GM19023 (cell line): Measurements from ENCODE around the gene PPIF.

Experiments
- ATAC-seq: cut with Tn5 transposase; IDR thresholded peaks from one replicate; pipeline ENCODE4 v1.9.1; 2021; ENCODE audit warnings: mild to moderate bottlenecking, moderate library complexity; ENCODE audit not compliant: unreplicated experiment

Gene PPIF

GRCh38 chr10:79313320-79313719 is 33.9 kb upstream of the PPIF start:
- ATAC-seq: no peak

DNA sequence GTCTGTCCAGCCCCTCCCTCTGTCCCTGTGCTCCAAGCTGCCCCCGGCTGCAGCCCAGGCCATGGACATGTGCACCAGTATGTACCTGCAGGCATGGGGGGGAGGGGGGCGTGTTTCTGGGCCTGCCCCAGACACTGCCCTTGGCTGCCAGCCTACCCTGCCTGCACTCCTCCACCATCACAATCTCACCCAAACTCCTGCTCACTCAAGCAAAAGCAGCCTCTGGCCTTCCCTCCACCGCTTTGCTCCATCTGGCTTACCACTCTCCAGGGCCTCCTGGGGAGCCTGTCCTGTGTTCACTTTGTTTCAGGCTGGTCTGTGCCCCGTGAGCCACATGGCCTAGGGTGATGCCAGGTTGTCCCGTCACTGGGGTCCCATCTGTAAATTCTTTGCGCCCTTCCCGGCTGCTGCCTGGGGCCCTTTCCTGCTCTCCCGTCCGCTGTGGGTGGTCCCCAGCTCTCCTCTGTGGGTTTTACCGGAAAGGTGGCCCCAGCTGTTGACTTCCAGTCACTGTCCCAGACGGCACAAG is 33.3 kb upstream of the PPIF start:
- ATAC-seq: no peak

DNA sequence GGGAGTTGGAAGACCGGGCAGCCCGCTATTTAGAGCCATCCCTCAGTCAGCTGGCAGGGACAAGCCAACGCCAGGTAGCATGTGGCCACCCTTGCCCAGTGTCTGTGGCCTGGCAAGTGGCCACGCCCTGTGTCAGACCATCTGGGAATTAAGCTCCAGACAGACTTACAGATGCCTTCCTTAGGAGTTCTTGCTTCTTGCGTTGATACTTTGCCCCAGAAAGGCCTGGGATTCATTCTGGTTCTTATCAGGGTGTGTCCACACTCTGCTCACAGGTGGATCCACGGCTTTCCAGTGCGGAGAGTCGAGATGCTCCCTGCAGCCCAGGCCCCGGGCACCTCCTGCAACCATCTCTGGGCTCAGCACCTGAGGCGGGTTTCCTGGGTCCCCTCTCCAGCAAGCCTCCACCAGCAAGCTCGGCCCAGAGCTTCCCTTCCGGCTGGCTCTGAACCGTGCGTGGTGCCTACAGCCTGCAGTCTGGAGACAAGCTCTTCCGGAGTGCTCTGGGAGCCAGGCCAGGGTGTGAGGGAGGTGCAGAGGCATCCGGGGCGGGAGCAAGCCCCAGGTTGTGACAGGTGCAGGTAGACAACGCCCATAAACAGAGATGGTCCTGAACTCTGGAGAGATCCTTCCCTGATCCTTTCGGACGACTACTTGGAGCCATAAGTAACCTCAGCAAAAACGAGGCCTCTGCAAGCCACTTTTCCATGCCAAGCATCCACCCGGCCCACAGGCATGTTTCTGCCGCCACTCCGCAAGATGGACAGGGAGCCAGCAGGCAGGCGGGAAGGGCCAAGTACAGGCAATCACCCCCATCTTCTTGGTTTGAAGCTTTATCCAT is 32.3 kb upstream of the PPIF start:
- no peak for ATAC-seq

DNA sequence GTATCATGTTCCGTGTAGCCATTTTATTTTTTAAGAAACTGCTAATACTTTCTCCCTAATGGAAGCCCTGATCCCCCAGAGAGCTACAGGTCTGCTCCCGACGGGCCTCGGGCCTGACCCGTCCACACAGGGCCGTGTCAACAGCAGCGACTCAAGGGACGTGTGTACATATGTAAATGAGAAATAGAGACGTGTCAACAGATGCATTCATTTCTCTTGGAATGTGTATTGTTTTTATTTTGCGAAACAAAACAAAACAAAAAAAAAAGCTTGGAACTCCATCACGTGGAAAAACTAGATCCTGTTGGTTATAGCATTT is 31.7 kb upstream of the PPIF start:
- no peak for ATAC-seq

DNA sequence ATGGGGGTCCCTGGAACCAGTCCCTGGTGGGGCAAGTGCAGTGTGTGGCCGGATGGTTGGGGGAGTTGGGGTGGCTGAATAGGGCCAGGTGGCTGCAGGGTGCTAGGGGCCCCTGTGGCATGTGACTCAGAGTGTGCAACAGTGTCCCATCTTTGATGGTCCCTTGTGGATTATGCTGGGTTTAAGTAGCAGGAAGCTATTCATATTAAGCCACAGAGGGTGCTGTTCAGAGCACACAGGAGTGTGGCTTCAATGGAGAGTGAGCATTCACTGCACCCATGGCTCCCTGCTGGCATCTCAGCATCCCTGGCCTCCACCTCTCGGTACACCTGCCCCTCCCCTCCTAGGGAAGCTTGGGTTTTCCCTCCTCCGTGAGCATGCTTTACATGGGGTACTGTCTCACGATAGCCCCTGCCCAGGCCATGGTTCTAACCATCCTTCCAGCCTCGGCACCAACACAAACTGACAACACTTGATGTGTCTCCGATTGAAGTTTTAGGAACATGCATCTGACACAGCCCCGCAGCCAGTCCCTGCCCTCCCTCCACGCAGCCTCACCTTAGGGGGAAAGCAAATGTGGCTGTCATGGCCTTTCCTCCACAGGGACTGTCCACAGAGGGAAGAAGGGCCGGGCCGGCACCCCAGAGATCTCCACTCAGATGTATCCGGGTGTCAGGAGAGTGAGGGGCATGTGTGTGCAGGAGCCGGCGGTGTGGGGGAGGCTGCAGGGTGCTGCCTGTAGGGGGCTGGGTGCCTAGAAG is 30.4 kb upstream of the PPIF start:
- peak; percentile 52 for ATAC-seq

GRCh38 chr10:79318369-79318768 is 28.9 kb upstream of the PPIF start:
- ATAC-seq: no peak

GRCh38 chr10:79319115-79319771 is 28.0 kb upstream of the PPIF start:
- ATAC-seq: no peak

- no peak for ATAC-seq
Observed at GRCh38 chr10:79320316-79320715, 27.0 kb upstream of the PPIF start.

GRCh38 chr10:79320820-79321493 is 26.3 kb upstream of the PPIF start:
- no peak for ATAC-seq

- no peak for ATAC-seq
Observed at GRCh38 chr10:79321494-79321882, 25.8 kb upstream of the PPIF start.

DNA sequence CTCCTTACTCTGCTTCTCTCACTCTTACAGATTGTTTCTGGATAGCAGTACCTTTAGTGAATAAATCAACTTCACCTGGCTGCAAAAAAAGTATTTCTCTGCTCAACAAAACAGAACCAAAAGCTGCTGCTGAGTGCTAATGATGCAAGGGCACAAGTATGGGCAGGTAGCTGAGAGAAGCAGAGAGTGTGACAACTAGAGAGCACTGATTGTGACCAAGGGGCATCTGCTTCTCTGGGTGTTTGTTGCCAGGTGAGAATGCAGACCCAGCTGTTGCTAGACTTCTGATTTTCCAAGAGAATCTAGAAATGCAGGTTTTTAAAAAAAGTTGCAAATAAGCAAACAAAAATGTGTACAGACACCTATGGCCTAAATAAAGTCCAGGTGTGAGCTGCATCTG is 25.3 kb upstream of the PPIF start:
- ATAC-seq: no peak

DNA sequence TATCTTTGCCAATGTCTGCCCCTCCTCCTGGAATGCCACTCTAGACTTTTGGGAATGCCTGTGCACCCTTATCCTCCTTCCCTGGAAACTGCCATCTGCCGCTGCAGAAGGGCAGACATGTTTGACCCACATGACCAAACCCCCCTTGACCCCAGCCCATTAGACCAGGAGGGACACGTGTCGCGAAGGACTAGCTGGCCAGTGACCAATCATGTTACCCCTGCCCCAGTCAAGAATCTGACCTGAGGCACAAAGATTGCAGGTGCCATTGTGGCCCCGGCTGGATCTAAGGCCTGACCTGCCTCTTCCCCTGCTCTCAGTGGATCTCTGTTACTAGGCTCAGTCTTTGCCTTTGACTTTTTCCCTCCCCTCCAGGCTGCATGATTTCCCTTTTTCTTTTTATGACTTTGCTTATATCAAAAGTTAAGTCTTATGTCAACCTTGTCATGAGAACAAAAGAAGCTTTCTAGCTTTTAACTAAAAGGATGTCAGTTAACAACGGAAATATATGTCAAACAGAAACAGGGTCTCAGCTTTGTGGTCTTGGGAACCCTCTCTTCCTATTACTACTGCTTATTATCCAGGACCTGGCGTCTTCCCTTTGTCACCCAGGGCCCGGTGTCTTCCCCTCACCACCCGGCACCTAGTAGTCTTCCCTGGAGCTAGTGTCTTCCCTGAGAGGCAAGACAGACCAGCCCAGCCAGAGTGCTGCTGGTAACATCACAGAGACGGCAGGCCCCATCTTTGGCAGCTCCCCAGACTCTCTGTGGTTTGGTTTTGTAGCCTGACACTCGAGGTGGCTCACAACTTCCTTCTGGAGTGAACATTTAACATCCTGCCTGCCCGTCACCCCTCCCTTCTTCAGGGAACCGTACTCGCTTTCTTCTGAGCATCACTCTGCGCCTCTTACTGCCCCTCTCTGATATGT is 24.4 kb upstream of the PPIF start:
- ATAC-seq: peak; percentile 37

DNA sequence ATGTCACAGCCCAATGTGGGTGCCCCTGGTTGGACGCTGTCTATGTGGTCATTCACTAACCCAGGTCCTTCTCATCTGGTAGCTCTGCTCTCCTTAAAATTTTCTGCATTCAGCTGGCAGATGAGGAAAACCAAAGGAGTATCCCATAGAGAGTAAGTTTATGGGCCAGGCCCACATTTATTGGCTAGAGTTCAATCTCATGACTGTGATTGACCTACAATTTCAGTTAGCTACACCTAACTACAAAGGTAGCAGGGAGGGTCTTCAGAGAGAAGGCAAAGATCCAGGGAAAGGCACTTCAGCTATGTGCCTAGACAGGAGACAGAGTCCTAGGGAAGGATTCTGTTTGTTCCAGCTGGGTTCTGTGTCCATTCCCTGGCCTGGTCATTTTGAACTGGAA is 23.7 kb upstream of the PPIF start:
- ATAC-seq: no peak

DNA sequence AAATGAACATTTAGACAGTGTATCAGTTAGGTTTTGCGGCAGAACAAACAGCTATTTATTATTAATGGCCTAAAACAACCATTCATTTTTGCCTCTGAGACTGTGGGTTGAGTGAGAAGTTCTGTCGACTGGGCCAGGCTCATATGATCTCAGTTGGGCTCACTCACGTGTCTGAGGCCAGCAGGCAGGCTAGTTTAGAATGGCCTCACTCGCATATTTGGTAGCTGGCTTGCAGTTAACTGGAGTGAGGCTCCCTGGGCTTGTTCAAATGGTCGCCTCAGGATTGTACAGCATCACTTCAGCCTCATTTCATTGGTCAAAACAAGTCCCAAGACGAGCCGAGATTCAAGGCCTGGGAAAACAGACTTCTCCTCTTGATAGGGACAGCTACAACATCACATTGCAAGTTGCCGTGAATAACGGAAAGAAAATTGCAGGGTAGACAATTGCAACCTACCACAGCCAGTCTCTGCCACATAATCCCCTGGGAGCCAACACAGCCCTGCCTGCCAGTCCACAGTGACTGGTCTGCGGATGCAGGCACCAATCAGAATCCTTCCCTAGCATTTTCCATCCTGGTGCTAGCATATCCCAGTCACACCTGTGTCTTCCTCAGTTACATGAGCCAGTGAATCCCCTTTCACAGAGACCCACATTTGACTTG is 23.1 kb upstream of the PPIF start:
- ATAC-seq: no peak

DNA sequence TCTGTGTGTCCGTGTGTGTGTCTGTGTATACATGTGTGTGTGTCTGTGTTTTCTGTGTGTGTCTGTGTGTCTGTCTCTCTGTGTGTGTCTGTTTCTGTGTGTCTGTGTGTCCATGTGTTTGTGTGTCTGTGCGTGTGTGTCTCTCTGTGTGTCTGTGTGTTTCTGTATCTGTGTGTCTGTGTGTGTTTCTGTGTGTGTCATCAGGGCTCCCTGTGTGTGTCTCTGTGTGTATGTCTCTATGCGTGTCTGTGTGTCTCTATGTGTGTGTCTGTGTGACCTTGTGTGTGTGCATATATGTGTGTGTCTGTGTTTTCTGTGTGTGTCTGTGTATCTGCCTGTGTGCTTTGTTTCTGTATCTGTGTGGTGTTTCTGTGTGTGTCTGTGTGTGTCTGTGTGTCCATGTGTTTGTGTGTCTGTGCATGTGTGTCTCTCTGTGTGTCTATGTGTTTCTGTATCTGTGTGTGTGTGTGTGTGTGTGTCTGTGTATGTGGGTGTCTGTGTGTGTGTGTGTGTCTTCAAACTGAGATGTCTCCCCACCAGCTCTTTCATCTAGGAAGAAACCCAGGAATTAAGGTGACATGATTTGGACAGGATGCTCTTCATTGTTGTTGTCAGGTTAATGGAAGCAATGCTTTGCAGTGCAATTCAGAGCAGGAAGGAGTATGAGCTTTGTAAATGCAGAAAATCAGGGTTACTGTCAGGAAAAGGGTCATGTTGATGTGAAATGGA is 20.7 kb upstream of the PPIF start:
- ATAC-seq: no peak

DNA sequence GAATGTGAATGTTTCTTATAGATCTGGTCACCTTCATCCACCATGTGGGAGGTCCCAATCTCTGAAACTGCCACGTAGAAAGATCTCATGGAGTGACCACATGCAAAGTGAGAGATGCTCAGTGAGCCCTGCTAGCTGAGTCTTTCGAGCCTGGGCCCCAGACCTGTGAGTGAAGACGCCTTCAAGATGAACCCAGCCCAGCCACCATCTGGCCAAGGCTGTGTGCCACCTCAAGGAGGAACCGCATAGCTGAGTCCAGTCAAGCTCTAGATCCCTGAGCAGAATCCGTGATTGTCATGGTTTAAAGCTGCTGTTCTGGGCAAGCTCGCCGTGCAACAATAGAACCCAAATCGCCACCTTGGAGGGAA is 20.2 kb upstream of the PPIF start:
- peak; percentile 38 for ATAC-seq

DNA sequence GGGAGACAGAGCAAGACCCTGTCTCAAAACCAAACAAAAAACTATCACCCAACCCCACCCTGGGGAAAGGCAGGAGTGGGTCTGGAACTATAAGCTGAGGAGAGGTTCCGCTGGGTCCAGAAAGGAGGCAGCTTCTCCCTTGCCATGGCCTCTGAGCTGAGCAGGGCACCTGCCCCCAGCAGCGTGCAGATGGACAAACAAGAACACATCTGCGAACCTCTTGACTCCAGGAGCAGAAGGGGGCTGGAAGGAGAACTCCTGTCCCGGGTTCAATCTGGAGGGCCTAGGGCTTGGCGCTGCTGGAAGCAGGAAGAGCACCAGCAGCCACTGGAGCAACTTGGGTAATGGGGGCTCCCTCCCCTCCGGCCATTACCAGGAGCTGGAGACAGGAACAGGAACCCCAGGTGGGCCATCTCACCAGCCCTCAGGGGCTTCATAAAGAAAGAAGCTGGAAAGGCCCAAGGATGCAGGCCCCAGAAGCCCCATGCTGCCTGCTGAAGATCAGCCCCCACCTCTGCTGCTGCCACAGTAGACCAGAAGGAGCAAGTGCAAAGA is 19.0 kb upstream of the PPIF start:
- ATAC-seq: no peak

DNA sequence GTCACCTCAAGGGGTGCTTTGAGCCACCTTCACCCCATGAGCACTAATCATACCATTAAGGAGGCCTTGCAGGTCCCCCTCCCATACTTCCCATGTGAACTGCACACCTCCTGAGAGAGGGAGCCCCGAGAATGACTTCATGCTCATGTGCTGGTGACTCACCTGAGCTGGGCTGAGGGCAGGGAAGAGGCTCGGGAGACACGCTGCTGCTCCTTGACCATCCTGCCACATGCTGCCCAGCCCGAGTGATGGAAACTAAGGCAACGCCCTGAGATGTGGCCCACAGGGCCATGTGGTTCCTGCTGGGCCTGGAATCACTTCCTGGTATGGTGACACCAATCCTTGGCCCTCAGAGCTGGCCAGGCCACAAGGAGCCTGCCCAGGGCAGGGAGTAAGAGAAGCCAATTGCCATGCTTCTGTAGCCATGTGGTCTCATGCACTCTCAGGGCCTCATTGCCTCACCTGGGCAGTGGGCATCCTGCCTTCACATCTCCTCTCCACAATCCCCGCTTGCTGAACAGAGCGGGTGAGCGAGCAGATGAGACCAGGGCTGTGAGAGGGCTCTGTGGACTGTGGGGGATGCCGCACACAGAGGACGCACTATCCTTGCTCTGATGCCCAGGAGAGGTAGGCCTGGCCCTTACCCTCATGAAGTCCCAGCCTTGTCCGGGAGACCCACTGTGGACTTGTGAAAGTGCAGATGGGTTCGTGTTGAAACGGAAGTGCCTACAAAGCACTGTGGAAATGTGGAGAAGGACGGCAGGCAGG is 18.3 kb upstream of the PPIF start:
- ATAC-seq: no peak
